Raji (cell line): ENCODE measurements around the gene IFTAP.

Source experiments
- POLR2A ChIP-seq: IDR thresholded peaks from 2 replicates; pipeline ENCODE4 v1.6.1; 2011; ENCODE audit warnings: low read depth, low read length, control low read depth; ENCODE audit not compliant: insufficient read depth

Gene IFTAP, protein sequence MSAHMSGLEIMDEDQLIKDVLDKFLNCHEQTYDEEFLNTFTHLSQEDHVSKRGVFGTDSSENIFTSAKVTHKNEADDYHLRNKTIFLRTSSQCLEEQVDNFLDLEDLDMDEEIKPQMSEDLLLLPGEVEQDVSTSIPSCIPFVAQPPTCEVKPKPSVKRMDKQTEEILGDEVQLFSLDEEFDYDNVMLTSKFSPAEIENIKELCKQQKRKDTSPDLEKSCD

DNA sequence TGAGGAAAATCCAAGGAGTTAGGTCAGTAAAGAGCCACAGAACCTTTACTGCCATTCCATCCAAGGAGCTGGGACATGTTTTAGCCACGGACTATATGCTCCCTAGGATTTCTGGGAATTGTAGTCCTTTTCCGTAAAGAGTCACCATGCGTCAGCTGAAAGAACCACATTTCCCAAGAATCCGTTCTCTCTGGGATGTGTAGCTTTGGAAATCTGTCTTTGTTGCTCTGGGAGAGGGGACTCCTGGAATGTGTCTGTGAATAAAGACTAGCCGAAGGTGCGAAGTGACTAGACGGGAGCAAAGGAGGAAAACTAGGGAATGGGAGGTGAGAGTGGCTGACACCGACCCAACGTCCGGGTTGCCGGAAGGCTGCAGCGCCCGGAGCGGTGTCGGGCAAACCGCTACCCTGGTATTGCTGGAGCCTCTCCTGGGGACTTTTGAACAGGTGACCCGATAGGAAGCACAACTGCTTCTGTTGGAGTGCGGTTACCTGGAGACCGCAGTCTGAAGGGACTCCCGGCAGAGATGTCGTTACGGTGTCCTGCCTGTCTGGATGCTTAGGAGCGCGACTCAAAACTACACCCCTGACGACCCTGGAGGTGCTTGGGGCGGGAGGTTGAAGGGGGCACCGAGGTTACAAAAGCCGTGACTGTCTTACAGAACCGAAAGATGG is at the start of gene IFTAP:
Gene IFTAP, plus strand, starts transcription at position 187 of the 674 bp plus-strand sequence. CDS start 15,602 bp downstream, outside the sequence.
- no peak for TF ChIP-seq POLR2A

DNA sequence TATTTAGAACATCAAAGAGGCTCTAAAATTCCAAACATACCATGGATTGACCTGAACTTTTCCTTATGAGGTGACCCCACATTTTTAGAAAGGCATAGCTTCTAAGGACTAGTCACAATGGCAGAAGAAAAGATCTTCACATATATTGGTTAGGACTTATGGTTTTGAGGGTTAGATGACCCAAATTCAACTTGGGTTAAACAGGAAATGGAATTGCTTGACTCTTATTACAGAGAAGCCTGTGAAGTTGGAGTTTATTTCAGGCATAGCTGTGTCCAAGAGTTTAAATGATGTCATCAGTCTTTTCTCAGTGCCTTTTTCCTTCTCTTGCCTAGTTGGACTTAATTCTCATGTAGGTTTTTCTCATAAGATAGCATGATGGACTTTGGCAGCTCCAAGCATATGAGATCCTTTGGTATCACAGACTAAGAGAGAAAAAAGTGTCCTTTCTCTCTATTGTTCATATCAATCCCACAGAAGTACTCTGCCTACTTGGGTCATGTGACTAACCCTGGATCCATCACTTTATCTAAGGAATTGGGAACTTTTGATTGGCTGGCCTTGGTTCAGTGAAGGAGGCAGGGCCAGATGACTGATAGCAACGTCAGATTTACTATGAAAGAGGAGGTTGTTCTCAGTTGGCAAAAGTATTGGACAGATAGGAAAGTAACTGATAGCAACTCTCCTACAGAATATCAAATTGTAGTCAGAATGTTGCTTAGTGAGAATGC is 43.8 kb upstream of the IFTAP start:
- TF ChIP-seq POLR2A, result no peak

DNA sequence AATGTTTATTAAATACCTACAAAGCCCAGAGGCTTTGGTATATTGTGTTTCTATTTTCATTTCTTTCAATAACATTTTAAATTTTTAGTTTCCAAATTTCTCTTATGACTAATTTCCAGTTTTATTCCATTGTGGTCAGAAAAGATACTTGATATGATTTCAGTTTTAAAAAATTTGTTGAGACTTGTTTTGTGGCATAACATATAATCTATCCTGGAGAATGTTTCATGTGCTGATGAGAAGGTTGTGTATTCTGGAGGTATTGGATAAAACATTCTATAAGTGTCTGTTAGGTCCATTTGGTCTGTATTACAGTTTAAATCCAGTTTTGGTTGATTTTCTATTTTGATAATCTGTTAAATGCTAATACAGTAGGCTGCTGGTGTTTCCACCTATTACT is 36.3 kb upstream of the IFTAP start:
- TF ChIP-seq POLR2A, result no peak

DNA sequence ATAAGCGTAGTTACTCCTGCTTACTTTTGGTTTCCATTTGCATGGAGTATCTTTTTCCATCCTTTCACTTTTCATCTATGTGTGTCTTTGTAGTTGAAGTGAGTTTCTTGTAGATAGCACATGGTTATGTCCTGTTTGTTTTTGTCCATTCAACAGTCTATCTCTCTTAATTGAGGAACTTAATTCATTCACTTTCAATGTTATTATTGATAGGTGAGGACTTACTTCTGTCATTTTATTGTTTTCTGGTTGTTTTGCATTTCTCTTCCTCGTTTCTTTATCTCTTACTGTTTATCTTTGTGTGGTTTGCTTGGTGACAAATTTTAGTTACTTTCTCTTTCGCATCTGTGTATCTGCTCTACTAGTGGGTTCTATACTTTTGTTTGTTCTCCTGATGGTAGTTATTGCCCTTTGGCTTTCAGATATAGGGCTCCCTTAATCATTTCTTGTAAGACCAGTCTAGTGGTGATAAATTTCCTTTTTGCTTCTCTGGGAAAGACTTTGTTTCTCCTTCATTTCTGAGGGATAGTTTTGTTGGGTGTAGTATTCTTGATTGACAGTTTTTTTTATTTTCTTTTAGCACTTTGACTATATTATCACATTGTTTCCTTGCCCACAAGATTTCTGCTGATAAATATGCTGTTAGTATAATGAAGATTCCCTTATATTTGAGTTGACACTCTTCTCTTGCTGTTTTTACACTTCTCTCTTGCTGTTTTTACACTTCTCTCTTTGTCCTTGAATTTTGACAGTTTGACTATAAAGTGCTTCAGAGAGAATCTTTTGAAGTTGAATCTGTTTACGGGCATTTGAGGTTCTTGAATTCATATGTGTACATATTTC is 35.5 kb upstream of the IFTAP start:
- no peak for TF ChIP-seq POLR2A

DNA sequence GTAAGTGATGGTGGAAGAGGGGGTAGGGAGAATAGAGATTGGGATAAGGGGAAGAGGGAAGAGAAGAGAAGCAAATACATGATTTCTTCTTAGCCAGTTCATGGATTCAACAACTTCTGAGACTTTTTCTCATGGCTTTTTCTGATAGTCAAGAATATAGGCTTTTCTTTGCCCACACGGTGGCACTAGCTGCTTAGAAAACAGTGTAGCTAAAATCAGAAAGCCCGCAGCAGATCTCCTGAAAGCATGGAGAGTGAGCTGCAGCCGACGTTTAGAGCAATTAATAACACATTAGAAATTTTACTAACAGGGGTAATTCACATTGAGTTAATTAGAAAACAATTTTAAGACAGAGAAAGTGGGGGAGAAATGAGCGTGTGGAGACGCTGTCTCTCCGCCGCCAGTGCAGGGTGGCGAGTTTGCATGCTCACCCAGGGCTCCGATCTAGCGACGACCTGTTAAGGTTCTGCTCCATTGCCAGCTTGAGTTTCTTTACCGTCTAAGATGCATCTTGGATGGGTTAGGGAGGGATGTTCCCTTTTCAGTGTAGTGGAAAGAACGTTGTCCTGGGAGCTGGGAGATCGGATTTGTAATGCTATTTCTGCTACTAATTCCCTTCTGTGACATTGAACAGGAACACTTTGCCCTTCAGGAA is 29.8 kb upstream of the IFTAP start:
- TF ChIP-seq POLR2A, result no peak

DNA sequence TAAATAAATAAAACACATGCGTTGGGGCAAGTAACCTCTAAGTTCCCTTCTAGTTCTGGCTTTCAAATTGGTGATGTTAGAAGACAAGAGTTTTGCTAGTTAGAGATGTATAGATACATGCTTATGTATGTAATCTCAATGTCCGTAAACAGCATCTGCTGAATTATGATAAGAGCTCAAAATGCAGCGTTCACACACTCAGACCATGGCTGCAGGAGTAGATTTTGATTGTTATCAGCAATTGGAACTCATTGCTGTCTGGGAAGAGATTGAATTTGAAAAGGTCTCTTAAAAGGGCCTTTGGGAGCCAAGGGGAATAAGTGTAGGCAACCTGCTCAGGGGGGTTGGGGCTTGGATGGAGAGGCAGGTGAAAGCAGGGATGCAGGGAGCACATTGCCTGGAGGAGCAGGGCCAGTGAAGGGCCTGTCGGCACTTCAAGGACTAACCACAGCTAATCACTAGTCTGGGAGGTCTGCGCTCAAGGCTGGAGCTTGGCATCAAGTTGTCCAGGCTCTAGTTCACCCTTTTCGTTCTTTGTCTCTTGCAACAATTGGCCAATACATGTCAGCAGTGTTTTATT is 29.2 kb upstream of the IFTAP start:
- no peak for TF ChIP-seq POLR2A

DNA sequence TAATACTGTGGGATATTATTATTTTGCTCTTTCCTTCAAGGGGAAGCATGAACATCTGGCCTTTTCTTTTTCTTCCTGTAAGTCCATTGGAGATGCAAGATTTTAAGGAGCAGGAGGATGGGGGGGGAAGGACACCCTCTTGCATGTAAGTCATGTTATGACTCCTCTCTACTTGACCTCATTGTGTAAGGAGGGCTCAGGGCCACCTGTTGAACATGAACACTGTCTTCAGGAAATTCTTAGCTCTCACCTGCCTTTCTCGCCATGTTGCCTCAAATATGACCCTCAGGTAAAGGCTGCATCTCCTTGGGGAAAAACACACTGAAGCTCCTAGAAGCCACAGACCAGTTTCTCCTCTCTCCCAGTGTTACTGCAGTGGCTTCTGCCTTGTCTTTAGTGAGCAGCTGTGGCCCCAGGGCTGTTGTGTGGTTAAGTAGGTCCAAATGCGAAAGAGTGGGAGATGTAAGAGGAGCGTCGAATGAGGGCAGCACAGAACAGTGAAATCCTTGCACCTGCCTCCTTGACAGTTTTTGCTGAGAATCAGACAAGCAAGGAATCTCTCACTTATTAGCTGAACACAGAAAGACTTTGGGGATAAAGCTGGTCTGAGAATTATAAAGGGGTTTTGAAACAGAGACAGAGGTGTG is 27.8 kb upstream of the IFTAP start:
- no peak for TF ChIP-seq POLR2A

DNA sequence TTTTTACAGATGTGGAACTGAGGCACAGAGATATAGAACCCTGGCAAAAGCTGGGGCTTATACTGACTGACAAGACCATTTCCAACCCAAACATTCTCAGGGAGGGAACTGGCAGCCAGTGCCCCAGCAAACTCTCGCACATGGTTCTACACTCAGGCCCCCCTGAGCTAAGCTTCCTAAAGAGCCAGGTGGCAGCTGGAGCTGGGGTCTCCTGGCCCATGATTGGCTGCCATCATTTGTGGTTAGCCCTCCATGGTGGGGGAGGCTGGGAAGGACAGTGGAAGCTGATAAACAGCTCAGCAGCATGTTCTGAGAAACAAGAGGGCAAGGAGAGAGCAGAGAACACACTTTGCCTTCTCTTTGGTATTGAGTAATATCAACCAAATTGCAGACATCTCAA is 26.6 kb upstream of the IFTAP start, which contains the start of gene RAG1:
Gene RAG1, plus strand, starts transcription at position 314 of the 400 bp plus-strand sequence. CDS start 5,298 bp downstream, outside the sequence.
- TF ChIP-seq POLR2A, result no peak

DNA sequence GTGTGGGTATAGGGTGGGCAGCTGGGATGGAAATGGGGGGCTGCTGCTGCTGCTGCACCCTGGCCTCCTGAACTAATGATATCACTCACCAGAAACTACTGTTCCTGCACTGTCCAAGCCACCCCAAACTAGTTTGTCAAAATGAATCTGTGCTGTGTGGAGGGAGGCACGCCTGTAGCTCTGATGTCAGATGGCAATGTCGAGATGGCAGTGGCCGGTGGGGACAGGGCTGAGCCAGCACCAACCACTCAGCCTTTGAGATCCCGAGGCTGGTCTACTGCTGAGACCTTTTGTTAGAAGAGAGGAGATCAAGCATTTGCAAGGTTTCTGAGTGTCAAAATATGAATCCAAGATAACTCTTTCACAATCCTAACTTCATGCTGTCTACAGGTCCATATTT is 25.2 kb upstream of the IFTAP start:
- no peak for TF ChIP-seq POLR2A

DNA sequence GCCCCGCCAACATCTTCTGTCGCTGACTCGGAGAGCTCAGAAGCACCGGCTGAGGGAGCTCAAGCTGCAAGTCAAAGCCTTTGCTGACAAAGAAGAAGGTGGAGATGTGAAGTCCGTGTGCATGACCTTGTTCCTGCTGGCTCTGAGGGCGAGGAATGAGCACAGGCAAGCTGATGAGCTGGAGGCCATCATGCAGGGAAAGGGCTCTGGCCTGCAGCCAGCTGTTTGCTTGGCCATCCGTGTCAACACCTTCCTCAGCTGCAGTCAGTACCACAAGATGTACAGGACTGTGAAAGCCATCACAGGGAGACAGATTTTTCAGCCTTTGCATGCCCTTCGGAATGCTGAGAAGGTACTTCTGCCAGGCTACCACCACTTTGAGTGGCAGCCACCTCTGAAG is 19.8 kb upstream of the IFTAP start:
- TF ChIP-seq POLR2A, result no peak

DNA sequence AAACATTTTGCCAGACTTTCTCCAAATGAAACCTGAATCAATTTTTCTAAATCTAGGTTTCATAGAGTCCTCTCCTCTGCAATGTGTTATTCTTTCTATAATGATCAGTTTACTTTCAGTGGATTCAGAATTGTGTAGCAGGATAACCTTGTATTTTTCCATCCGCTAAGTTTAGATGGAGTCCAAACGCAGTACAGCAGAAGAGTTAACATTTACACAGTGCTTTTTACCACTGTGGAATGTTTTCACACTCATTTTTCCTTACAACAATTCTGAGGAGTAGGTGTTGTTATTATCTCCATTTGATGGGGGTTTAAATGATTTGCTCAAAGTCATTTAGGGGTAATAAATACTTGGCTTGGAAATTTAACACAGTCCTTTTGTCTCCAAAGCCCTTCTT is 16.9 kb upstream of the IFTAP start:
- TF ChIP-seq POLR2A, result no peak

DNA sequence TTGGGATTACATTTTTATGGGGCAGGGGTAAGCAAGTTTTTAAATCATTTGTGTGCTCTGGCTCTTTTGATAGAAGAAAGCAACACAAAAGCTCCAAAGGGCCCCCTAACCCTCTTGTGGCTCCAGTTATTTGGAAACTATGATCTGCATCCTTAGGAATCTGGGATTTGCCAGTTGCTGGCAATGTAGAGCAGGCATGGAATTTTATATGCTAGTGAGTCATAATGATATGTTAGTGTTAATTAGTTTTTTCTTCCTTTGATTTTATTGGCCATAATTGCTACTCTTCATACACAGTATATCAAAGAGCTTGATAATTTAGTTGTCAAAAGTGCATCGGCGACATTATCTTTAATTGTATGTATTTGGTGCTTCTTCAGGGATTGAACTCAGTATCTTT is 16.4 kb upstream of the IFTAP start:
- TF ChIP-seq POLR2A, result no peak

DNA sequence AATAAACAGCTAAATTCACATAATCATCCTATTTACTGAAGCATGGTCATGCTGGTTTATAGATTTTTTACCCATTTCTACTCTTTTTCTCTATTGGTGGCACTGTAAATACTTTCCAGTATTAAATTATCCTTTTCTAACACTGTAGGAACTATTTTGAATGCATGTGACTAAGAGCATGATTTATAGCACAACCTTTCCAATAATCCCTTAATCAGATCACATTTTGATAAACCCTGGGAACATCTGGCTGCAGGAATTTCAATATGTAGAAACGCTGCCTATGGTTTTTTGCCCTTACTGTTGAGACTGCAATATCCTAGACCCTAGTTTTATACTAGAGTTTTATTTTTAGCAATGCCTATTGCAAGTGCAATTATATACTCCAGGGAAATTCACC is 15.8 kb upstream of the IFTAP start:
- TF ChIP-seq POLR2A, result no peak

DNA sequence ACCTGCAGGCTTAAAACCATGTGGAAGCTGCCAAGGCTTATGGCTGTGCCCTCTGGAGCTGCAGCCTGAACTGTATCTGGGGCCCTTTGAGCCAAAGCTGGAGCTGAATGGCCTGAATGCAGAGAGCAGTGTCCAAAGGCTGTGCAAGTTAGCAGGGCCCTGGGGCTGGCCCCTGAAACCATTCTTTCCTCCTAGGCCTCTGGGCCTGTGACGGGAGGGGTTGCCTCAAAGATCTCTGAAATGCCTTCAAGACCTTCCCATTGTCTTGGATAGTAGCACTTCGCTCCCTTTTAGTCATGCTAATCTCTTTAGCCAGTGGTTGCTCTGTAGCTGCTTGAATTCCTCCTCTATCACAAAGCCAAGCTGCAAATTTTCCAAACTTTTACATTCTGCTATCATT is 12.8 kb upstream of the IFTAP start:
- no peak for TF ChIP-seq POLR2A
